ENCODE results near the gene MGAT4A.

DNA sequence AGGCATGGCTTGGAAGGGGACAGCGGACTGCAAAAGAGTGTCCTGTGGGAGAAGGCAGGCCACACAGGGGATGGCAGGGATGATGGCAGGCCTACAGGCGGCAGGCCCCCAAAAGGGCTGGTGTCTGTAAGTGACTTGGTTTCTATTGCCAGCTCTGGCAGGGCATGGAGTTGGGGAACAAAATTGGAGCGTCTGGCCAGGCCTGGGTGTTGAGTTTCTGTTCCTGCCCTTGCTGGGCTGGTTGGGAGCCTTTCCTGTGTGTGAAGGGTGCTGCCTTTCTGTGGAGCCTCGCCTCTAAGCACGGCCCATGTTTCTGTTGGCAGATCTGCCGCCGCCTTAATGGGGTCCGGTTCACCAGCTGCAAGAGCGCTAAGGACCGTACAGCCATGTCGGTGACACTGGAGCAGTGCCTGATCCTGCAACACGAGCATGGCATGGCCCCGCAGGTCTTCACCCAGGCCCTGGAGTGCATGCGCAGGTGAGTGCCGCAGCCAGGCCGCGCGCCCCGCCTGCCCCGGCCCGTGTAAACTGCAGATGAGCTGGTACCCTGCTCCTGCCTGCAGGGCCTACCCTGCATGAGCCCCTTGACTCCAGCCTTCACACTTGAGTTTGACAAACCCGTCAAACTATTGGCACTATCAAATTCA is 154.1 kb downstream of the MGAT4A start:
- no peak for TF ChIP-seq CTCF (conservative IDR thresholded peaks at IDR 0.05)
- no peak for TF ChIP-seq ZFX (IDR thresholded peaks at IDR 0.05)
